AML-193 (cell line): ENCODE results near the gene SLC36A2.
"Not testable (repeated sequence)": the region's sequence is repeated elsewhere in the genome, so short reads cannot be mapped to it uniquely, and the experiment has no call there.

Experiments
- DNase-seq, 2 experiments: peaks; one replicate each; lab custom pipeline; 2025; lab: John Stamatoyannopoulos, UW

SLC36A2 gene

DNA sequence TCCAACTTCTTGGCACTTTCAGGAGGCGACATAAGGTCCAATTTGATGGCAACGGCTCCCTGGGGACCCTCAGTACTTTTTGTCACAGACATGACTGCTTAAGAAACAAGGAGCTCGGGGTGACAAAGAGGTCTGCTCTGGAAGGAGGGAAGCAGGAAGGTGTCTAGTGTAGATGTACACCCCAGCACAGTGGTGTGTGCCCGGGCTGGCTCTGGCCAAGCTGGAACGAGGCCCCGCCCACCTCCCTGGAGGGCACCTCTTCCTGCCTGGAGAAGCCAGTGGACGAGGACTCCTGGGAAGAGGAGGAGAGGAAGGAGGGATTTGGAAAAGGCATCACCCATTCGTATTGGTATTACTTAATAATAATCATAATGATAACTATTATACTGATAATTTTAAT, at the start of gene SLC36A2:
Gene SLC36A2 (minus strand): TSS at position 191 of the 400 bp plus-strand sequence. CDS start 99 bp downstream, at position 92.
- DNase-seq = no peak

- DNase-seq = no peak
These were observed 41.6 kb upstream of the SLC36A2 start for GRCh38 chr5:151388960-151389359.

DNA sequence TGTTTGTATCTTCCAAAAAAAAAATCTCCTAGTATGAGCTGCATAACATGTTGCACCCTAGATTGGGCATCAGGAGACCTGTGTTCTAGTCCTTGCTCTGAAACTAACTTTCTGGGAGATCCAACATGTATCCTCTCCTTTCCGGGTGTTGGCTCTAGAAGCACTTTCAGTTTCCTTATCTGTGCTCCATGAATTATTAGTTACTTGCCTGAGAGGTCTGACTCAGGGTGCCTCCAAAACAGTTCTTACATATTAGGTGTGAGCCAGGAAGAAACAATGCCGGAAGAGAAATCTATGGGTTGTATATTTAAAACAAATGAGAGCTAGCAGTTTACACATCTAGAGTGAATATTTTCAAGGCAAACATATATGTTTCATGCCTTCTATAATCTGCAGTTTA, 36.7 kb upstream of the SLC36A2 start:
- DNase-seq = no peak

DNA sequence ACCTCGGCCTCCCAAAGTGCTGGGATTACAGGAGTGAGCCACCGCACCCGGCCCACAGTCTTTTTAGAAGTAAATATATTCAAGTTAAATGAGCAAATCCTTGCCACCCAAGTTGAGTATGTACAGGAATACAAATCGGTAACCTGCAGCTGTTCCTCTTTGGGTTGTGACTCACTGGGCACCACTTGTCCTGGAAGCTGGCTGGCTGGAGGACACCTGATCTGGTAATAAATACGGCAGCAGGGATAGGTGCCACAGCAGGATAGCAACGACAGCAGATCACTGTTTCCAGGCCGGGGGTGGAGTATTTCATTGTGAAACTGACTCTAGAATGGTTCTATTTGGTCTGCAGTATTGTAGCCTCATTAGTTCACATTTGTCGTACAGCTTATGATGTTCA, 35.7 kb upstream of the SLC36A2 start:
- DNase-seq = no peak

GRCh38 chr5:151382576-151382975, 35.2 kb upstream of the SLC36A2 start:
- no peak for DNase-seq

- DNase-seq = no peak
These were observed 34.5 kb upstream of the SLC36A2 start for GRCh38 chr5:151381899-151382298.

- no peak for DNase-seq
These were observed 31.3 kb upstream of the SLC36A2 start for GRCh38 chr5:151378616-151379015.

- no peak for DNase-seq
These were observed 27.2 kb upstream of the SLC36A2 start for GRCh38 chr5:151374539-151374938.

DNA sequence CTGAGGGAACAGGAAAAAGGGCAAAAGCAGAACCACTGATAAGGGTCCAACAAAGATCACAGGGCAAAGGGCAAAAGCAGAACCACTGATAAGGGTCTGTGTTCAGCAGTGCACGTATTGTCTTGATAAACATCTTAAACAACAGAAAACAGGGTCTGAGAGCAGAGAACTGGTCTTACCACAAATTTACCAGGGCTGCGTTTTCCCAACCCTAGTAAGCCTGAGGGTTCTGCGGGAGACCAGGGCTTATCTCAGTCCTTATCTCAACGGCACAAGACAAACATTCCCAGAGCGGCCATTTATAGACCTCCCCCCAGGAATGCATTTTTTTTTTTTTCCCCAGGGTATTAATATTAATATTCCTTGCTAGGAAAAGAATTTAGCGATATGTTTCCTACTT, 19.7 kb upstream of the SLC36A2 start:
- not testable (repeated sequence) for DNase-seq

DNA sequence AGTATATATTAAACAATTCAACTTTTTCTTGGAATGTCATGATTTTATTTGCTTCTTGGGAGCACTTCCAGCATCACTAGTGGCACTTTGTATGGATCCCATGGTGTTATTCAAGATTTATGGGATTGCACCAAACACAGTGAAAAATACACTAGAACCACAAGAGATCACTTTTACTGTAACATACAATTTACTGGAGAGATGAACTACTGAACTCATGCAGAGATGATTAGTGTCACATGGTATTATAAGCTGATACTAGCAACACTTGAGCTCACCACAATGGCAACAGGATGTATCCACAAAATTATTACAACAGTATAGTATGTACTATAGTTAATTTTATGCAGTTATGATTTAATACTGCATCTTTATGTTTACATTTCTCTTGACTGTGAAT, 16.3 kb upstream of the SLC36A2 start:
- no peak for DNase-seq

GRCh38 chr5:151362970-151363369, 15.6 kb upstream of the SLC36A2 start:
- no peak for DNase-seq

DNA sequence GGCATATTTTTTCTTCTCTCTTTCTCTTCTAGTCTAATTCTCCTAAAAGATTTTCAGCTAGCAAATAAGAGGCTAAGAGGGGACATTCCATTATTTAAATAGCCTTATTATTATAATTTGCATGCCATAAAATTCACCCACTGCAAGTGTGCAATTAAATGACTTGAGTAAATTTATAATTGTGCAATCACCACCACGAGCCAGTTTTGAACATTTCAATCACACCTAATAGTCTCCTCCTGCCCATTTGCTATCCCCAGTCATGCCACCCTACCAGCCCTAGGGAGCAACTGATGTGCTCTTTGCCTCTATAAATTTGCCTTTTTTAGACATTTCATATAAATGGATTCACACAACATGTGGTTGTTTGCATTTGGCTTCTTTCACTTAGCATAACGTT, 12.0 kb upstream of the SLC36A2 start:
- DNase-seq = no peak

DNA sequence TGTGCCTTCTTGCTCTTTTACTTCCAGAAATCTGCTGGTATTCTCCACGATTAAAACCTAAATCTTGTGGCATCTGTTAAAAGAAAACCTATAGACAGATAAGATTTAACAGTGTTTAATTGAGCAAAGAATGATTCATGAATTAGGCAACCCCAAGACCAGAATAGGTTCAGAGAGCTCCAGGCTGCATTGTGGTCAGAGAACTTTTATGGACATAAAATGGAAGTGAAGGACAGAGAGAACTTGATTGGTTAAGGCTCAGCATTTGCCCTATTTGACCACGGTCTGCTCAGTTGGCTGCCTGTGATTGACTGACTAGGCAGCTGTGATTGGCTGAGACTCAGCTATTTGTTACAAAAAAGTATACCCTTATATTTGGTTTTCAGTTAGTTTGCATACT, 10.4 kb upstream of the SLC36A2 start:
- no peak for DNase-seq

DNA sequence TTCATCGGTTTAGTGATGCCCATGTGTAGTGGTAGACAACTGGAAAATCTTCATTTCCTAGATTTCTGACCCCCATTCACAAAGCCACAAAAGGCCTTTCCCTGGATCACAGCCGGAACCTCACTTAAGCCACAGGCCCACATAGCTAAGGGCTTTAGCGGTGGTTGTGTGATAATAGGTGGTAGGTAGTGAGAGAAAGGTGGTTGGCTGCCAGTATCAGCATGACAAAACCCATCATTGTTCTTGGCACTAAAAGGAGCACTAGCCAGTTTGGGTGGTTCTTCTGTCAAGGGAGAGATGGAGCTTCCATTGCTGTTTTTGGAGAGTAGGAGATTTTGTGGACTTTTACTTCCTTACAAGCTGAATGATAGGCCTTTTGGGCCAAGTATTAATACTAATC, 9.7 kb upstream of the SLC36A2 start:
- no peak for DNase-seq

GRCh38 chr5:151351671-151352070, 4.3 kb upstream of the SLC36A2 start:
- no peak for DNase-seq

DNA sequence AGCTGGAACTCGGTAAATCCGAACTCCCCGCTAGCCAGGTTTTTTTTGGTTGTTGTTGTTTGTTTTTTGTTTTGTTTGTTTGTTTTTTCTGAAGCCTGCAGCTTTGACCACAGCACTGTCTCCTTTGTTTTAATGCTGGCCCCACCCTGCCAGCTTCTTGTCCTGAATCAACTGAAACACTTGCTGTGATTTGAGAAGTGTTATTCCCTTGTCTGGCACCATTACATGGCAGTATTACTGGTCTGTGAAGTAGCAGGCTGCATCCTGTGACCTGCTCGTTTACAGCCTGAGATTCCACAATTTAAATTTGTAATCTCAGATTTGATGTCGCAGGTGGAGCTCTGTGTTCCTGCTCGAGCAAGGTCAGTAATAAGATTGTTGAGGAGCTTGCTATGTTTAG, 1.4 kb upstream of the SLC36A2 start:
- DNase-seq = no peak

DNA sequence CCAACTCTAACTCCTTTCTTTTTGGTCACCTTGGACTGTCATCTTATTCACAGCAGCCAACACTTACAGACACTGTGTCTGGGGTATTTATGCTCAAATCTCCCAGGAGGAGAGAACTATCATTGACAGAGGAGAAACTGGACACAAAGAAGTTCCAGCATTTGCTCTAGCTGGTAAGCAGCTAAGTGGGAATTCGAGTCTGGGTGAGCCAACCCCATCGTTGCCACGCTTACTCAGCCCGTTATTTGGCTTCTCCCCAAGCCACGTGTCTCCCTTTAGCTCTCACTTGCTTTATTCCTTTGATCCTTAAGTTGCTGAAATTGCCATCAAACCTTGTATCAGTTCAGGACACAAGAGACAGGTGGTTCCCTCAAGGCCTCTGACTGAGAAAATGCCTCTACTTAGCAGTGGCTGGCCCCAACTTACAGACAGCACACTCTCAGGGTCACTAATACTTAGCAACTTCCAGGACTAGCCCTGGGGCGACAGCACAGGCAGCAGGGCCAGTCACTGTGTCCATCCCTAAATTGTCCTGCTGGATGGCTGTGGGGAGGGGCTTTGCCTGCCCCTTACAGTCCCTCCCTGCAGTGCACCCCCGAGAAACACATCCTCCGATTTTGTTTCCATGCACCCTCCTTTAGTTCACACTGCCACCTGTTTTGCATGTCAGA, 1.4 kb downstream of the SLC36A2 start:
- no peak for DNase-seq

DNA sequence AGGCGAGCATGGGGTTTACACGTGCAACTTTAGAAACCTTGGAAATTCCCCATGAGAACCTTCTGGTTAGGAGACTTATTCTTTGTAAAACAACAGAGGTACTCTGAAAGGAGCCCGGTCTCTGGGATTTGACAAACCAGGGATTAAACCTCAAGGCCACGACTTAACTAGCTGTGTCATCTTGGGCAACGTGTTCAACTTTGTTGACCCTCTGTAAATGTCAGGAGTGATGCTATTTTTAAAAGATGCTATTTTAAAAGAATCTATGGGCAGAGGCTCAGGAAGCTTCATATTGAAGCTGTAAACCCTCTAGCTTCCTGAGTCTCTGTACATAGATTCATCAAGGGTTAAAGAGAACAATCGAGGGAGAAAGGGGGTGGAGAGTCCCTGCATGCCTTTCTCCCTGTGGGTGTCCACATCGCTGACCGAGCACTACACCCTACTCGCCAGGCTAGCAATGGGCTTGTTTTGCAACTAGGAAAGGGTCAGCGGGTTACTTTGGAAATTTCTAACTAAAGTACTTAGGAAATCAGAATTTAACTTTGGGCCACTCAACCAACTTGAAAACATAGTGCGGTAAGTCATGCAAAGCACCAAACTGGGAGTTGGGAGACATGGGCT, 2.1 kb downstream of the SLC36A2 start:
- no peak for DNase-seq

DNA sequence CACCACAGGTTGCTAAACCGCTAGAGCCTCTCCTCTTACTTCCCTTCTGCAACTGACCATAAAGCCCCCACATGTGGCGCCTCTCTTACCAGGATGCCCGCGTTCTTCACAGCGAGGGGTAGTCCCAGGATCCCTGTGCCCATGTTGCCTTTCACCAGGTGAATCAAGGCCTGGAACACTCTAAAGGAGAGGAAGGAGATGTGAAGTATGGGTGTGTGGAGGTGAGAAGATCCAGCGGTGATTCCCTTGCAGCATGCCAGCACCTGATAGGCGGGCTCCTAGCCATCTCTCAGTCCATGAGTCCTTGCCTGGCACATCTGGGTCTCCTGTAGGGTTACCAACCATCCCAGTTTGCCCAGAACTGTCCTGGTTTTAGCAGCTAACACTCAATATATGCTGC, 3.3 kb downstream of the SLC36A2 start:
- DNase-seq = no peak

GRCh38 chr5:151340004-151340403, 7.4 kb downstream of the SLC36A2 start:
- no peak for DNase-seq

DNA sequence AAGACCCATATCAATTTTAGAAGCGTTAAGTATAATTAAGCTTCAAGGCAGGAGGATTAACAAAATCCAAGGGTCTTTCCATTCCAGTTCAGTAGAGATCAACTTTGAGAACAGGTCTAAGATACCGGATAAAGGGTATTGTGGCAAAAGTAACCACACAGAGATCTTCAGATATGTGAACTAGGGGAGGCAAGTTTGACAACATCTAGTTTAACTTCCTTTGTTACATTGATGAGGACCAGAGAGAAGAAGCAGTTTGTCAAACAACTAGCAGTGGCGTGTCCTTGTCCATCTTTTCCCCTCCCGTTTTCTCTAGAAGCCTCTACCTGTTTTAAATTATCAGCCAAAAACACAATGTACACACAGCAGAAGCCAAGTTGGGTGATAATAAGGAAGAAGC, 8.6 kb downstream of the SLC36A2 start:
- DNase-seq = no peak

GRCh38 chr5:151332857-151333256, 14.5 kb downstream of the SLC36A2 start:
- DNase-seq = no peak

DNA sequence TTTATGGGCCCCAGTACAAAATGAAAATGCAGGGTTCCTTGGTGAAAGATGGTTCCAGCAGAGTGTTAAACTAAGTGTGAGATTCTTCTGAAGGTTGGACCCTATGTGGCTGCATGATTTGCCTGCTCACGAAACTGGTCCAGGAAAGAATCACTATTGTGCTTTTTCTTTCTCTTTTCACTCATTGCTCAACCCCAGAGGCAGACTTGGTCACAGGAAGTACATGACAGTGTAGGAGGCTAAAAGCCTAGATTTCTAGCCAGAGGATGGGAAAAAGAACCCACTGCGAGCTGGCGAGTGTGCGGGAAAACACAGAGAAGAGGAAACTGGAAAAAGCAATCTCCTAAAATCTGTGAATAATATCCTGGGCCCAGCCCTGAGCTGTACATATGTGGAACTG, 18.6 kb downstream of the SLC36A2 start:
- DNase-seq = no peak

DNA sequence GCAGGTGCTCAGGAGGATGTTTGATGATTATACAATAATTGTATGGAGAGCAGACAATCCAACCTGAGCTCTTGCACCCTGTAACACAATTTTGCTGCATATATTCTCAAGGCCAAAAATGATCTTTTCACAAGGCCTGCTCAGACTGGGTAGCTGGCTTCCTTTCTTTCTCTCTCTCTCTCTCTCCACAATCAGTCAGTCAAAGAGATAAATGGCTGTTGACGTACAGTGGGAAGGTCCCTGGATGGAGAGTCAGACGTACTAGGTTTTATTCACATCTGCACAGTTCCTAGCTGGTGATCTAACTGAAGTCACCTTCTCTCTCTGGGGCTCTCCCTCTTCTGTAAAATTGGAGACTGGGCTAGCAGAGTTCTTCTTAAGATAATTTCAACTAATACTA, 19.8 kb downstream of the SLC36A2 start:
- DNase-seq = no peak
